KMS-11 (cell line): ENCODE results near the gene EXOC4.

Source experiments
- H2AFZ ChIP-seq: fragments of 200-600 bp; sonication (generic); 2 replicates; pipeline ENCODE4 v1.6.1; 2016; ENCODE audit warnings: antibody characterized with exemption, mixed run types, low read depth
- H3K27ac ChIP-seq: fragments of 200-600 bp; sonication (generic); 2 replicates; pipeline ENCODE4 v1.6.1; 2016; ENCODE audit warnings: mild to moderate bottlenecking, mixed run types
- H3K27me3 ChIP-seq: fragments of 200-600 bp; sonication (generic); 2 replicates; pipeline ENCODE4 v1.6.1; 2017; ENCODE audit warnings: mild to moderate bottlenecking, low read depth, mixed run types, moderate library complexity; ENCODE audit not compliant: insufficient read depth
- H3K36me3 ChIP-seq: fragments of 200-600 bp; sonication (generic); 2 replicates; pipeline ENCODE4 v1.6.1; 2017; ENCODE audit warnings: mild to moderate bottlenecking, mixed run types; ENCODE audit not compliant: insufficient read depth
- H3K4me1 ChIP-seq: fragments of 200-600 bp; sonication (generic); 2 replicates; pipeline ENCODE4 v1.6.1; 2016; ENCODE audit warnings: mild to moderate bottlenecking, low read depth, mixed run types; ENCODE audit not compliant: poor library complexity, severe bottlenecking
- H3K4me2 ChIP-seq: fragments of 200-600 bp; sonication (generic); 2 replicates; pipeline ENCODE4 v1.7.0; 2016; ENCODE audit warnings: mild to moderate bottlenecking, mixed run types
- H3K4me3 ChIP-seq: fragments of 200-600 bp; sonication (generic); IDR thresholded peaks from 2 replicates; pipeline ENCODE4 v1.6.1; 2017; ENCODE audit warnings: low read depth, low read length, mixed read lengths; ENCODE audit not compliant: insufficient read depth
- H3K79me2 ChIP-seq: fragments of 200-600 bp; sonication (generic); 2 replicates; pipeline ENCODE4 v1.6.1; 2016; ENCODE audit warnings: low read depth, mixed run types; ENCODE audit not compliant: insufficient read depth
- H3K9ac ChIP-seq: fragments of 200-600 bp; sonication (generic); 2 replicates; pipeline ENCODE4 v1.6.1; 2016; ENCODE audit warnings: mild to moderate bottlenecking, mixed run types
- H4K20me1 ChIP-seq: fragments of 200-600 bp; sonication (generic); 2 replicates; pipeline ENCODE4 v1.6.1; 2016; ENCODE audit warnings: mild to moderate bottlenecking, mixed run types; ENCODE audit not compliant: insufficient read depth
- CTCF ChIP-seq: fragments of 200-600 bp; sonication (generic); conservative IDR thresholded peaks from 2 replicates; pipeline ENCODE4 v1.6.1; 2017; ENCODE audit warnings: low read depth, mild to moderate bottlenecking, antibody characterized with exemption, low read length, moderate library complexity, mixed read lengths

EXOC4 gene

GRCh38 chr7:133714654-133715053, 461.8 kb downstream of the EXOC4 start:
- H3K9ac ChIP-seq = no peak overlapping the region
- no peak overlapping the region for H3K4me2 ChIP-seq
- H3K36me3 ChIP-seq = no peaks in the 10 kb centered on the region
- no peak overlapping the region for H3K27ac ChIP-seq
- H3K4me3 ChIP-seq = no peak overlapping the region
- H4K20me1 ChIP-seq = no peaks in the 10 kb centered on the region
- H3K27me3 ChIP-seq = no peaks in the 10 kb centered on the region
- no peaks in the 10 kb centered on the region for H3K79me2 ChIP-seq
- no peak overlapping the region for H2AFZ ChIP-seq
- H3K4me1 ChIP-seq = peaks cover 2% of the 10 kb centered on the region
- no peak for TF ChIP-seq CTCF

- H3K27ac ChIP-seq = no peak overlapping the region
- H3K4me2 ChIP-seq = no peak overlapping the region
- H3K9ac ChIP-seq = no peak overlapping the region
- H3K4me3 ChIP-seq = no peak overlapping the region
- H3K27me3 ChIP-seq = no peaks in the 10 kb centered on the region
- no peaks in the 10 kb centered on the region for H4K20me1 ChIP-seq
- no peaks in the 10 kb centered on the region for H3K79me2 ChIP-seq
- H3K36me3 ChIP-seq = no peaks in the 10 kb centered on the region
- H2AFZ ChIP-seq = no peak overlapping the region
- TF ChIP-seq CTCF = no peak
- H3K4me1 ChIP-seq = no peaks in the 10 kb centered on the region
These were observed 465.3 kb downstream of the EXOC4 start for GRCh38 chr7:133718131-133718530.

GRCh38 chr7:133723044-133723443, 470.2 kb downstream of the EXOC4 start:
- no peak for TF ChIP-seq CTCF
- no peaks in the 10 kb centered on the region for H3K79me2 ChIP-seq
- no peak overlapping the region for H3K4me3 ChIP-seq
- H3K4me2 ChIP-seq = no peak overlapping the region
- no peaks in the 10 kb centered on the region for H3K36me3 ChIP-seq
- H2AFZ ChIP-seq = no peak overlapping the region
- no peak overlapping the region for H3K27ac ChIP-seq
- no peaks in the 10 kb centered on the region for H3K4me1 ChIP-seq
- H4K20me1 ChIP-seq = no peaks in the 10 kb centered on the region
- H3K27me3 ChIP-seq = no peaks in the 10 kb centered on the region
- H3K9ac ChIP-seq = no peak overlapping the region

GRCh38 chr7:133724148-133724547, 471.3 kb downstream of the EXOC4 start:
- no peaks in the 10 kb centered on the region for H3K27me3 ChIP-seq
- no peaks in the 10 kb centered on the region for H3K79me2 ChIP-seq
- no peak overlapping the region for H3K4me3 ChIP-seq
- no peaks in the 10 kb centered on the region for H3K4me1 ChIP-seq
- no peak overlapping the region for H3K27ac ChIP-seq
- H3K9ac ChIP-seq = no peak overlapping the region
- no peak overlapping the region for H3K4me2 ChIP-seq
- no peak for TF ChIP-seq CTCF
- no peaks in the 10 kb centered on the region for H3K36me3 ChIP-seq
- H4K20me1 ChIP-seq = no peaks in the 10 kb centered on the region
- H2AFZ ChIP-seq = no peak overlapping the region
